Mononuclear cell (primary cell): ENCODE results near the gene DLGAP1. TPM values are rescaled to one million over a fixed set of nuclear protein-coding genes. Genes with fewer than 3 reads are reported as not detected.

ENCODE experiments used
- H3K27me3 ChIP-seq: 2 replicates; pipeline ENCODE4 v1.6.0; 2011; ENCODE audit warnings: low read length, control low read depth; ENCODE audit not compliant: insufficient read depth
- H3K4me1 ChIP-seq: 2 replicates; pipeline ENCODE4 v1.5.1; 2011; ENCODE audit warnings: mild to moderate bottlenecking, low read length, control low read depth; ENCODE audit not compliant: insufficient read depth
- H3K4me3 ChIP-seq: 2 replicates; pipeline ENCODE4 v1.5.1; 2011; ENCODE audit warnings: mild to moderate bottlenecking, low read length, moderate library complexity
- H3K9me3 ChIP-seq: 2 replicates; pipeline ENCODE4 v1.5.1; 2011; ENCODE audit warnings: low read depth, mild to moderate bottlenecking, control low read depth, low read length
- total RNA-seq: library from RNA; depleted of rRNA; stranded (reverse); fragments of >200 nt; gene quantifications from one replicate; pipeline ENCODE4 v1.2.3, GENCODE V29; 2012

DLGAP1 gene
- total RNA-seq, 1 donor: 0.42 TPM

GRCh38 chr18:3451989-3452749 lies 1002.9 kb downstream of the DLGAP1 start:
- Histone ChIP-seq H3K4me1 (peaks cover 55% of the 10 kb centered on the region), H3K4me3 (peak overlapping the region; percentile 93), H3K27me3 (no peaks in the 10 kb centered on the region)

GRCh38 chr18:3451183-3451988 lies 1003.7 kb downstream of the DLGAP1 start:
- H3K4me1 ChIP-seq: peaks cover 63% of the 10 kb centered on the region
- no peaks in the 10 kb centered on the region for H3K9me3 ChIP-seq
- no peaks in the 10 kb centered on the region for H3K27me3 ChIP-seq
- H3K4me3 ChIP-seq: peak overlapping the region; percentile 93

More at GRCh38 chr18:3451989-3452749, 1002.9 kb downstream of the DLGAP1 start:
- H3K9me3 ChIP-seq: no peaks in the 10 kb centered on the region

DNA sequence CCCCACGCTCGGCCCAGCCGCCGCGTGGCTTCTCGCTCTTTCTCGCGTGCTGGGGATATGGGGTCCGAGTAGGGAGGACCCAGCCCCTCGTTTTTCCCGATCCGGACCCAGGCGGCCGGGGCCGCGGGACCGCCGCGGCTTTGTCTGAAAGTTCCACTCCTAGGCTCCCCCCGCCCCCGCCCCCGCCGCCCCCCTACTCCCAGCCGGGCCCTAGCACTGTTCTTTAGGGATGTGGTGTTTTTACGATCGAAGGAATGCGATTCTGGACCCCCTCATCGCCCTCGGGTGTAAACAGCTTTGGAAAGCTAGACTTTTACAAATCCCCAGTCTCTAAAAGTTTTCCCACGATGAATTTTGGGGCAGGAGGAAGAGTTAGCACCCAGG lies 1004.3 kb downstream of the DLGAP1 start:
- H3K27me3 ChIP-seq: no peaks in the 10 kb centered on the region
- no peaks in the 10 kb centered on the region for H3K9me3 ChIP-seq
- H3K4me1 ChIP-seq: peaks cover 67% of the 10 kb centered on the region
- peak overlapping the region; percentile 93 for H3K4me3 ChIP-seq

GRCh38 chr18:3450012-3450798 lies 1004.9 kb downstream of the DLGAP1 start, which contains the start of gene TGIF1:
Gene TGIF1 (plus strand): TSS chr18:3450172. CDS start chr18:3450490, 318 bp downstream.
- peak within 1 kb of the TSS; percentile 93 for H3K4me3 ChIP-seq
- peaks cover 67% of the 10 kb centered on the region for H3K4me1 ChIP-seq
- no peaks in the 10 kb centered on the region for H3K9me3 ChIP-seq
- no peaks in the 10 kb centered on the region for H3K27me3 ChIP-seq

GRCh38 chr18:3449512-3450011 lies 1005.5 kb downstream of the DLGAP1 start:
- Histone ChIP-seq H3K4me1 (peaks cover 67% of the 10 kb centered on the region), H3K27me3 (no peaks in the 10 kb centered on the region), H3K4me3 (peak overlapping the region; percentile 93), H3K9me3 (no peaks in the 10 kb centered on the region)

DNA sequence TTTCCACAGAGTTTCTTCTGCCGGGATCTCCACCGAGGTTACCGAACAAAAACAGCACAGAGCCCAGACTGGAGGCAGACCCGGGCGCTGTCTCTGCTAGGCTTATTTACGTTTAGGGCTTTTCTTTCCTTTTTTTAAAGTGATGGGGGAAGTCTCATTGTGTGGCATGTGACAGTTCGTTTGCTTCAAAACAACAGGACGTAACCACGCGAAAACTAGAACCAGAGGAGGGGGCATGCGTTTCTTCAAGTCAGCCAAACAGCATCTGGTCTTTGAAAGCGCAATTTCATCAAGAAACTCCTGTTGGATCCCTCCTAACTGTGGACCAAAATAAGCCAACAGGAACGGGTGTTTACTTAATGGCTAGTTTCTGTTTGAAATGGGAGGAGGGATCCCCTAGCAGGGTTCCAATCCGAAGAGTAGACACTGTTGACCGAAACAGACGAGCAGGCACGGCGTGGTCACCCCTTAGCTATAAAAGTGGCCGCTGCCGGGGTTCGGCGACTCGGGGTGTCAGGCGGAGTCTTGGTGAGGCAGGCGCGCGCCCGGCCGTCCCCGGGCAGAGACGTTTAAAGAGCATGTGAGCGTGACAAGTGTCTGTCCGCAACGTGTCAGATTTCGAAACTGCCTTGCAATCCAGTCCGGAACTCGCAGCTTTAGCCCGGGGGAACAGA lies 1006.1 kb downstream of the DLGAP1 start:
- Histone ChIP-seq H3K27me3 (no peaks in the 10 kb centered on the region), H3K9me3 (no peaks in the 10 kb centered on the region), H3K4me3 (peak overlapping the region; percentile 93), H3K4me1 (peaks cover 64% of the 10 kb centered on the region)

DNA sequence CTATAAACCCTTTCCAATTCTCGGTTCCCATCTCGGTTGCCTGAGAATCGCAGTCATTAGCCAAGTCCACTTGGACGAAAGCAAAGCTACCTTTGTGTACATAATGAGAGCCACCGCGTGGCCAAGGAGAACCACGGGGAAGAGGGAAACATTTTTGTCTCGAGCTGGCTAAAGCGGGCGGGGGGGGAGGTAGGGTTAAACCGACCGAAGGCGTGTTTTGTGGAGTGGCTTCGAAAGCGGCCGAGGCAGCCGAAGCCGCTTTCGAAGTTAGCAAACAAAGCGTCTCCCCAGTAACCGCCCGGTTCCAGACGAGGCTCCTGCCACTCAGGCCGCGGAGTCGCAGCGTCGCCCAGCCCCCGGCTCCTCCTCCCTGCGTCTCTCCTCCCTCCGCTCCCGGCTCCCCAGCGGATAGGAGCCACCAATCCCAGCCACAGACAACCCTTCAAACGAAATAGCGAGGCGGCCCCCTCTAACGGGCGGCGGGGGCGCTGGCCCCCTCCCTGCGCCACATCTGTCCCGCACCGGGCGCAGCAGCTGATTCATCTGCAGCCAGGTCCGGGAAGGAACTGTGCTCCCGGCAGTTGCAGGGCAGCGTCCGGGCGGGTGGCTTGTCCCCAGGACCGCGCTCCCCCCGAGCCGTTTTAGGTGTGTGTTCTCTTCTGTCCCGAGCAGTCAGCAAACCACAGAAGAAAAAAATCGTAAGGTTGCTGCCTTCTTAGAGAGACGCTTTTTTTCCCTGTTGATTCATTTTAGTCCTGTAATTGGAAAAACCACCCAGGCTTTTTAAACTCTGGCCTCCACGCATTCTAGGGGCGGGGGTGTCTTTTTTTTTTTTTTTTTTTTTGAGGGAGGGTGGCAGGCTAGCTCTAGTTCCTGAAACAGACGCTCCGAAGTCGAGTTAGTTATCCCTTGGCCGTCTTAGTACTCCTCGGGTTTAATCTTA lies 1006.9 kb downstream of the DLGAP1 start:
- H3K4me3 ChIP-seq: peak overlapping the region; percentile 93

DNA sequence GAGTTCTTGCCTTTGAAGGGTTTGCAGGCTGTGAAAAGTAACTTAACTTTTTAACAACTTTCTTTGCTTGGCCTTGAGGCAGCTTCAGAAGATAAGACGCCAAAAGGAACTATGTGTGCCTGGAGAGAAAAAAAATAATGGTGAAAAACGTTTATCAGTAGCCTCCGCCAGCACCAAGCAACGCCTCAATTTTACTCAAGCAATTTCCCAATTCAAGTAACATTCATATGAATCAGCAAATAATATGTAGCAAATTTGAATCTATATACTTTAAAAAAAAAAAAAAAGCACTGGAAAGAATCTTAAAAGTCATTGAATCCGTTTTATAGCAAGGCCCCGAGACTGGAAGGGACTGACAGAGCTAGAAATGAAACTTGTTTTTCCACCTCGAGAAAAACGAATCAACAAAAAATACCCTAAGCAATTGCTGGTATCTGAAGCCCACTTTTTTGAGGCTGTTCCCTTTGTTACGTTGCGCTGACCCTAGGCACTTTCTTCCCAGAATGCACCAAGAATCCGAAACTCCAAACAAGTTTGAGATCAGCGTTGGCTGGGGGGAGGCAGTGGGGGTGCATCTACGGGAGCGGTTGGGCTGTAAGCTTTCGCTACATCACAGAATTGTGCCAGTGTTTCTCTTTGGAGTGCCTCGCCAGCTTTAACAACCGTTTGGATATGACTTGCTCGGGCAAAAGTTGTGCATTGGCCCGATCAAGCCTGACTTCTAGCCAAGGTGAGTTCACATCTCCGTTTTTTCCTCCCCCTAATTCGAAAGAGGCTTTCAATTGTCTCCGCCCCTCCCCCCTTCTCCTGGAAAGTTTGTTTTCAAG lies 1007.8 kb downstream of the DLGAP1 start:
- H3K27me3 ChIP-seq: no peaks in the 10 kb centered on the region
- no peaks in the 10 kb centered on the region for H3K9me3 ChIP-seq
- peak overlapping the region; percentile 93 for H3K4me3 ChIP-seq
- peaks cover 47% of the 10 kb centered on the region for H3K4me1 ChIP-seq

More for the DNA sequence above, 1006.9 kb downstream of the DLGAP1 start:
- Histone ChIP-seq H3K9me3 (no peaks in the 10 kb centered on the region), H3K4me1 (peaks cover 56% of the 10 kb centered on the region), H3K27me3 (no peaks in the 10 kb centered on the region)
